Right atrium auricular region (tissue), 2 donors: ENCODE measurements around the gene CHD6. TPM values are rescaled to one million over a fixed set of nuclear protein-coding genes. Genes with fewer than 3 reads are reported as not detected.

ENCODE experiments used
- DNase-seq: peaks from one replicate; pipeline ENCODE4 v3.0.0-alpha.2; 2019; ENCODE audit warnings: low spot score
- H3K27ac ChIP-seq, 2 donors: fragments of 200-600 bp; sonication (generic); 1 replicate in 1 of 2; 2 replicates in 1 of 2; pipeline ENCODE4 v1.5.1; 2016 to 2019
- H3K27me3 ChIP-seq, 2 donors: fragments of 200-600 bp; sonication (generic); one replicate each; pipeline versions ENCODE4 v1.5.1 to v1.6.0; 2017 to 2019
- H3K36me3 ChIP-seq: fragments of 200-600 bp; sonication (generic); one replicate; pipeline ENCODE4 v1.5.1; 2016
- H3K4me1 ChIP-seq, 2 donors: fragments of 200-600 bp; sonication (generic); one replicate each; pipeline versions ENCODE4 v1.5.1 to v1.6.0; 2017 to 2019
- H3K4me3 ChIP-seq, 2 donors: fragments of 200-600 bp; sonication (generic); 1 replicate in 1 of 2; 2 replicates in 1 of 2; pipeline ENCODE4 v1.5.1; 2017 to 2019; ENCODE audit warnings: mild to moderate bottlenecking in 1 of 2, moderate library complexity in 1 of 2
- H3K9me3 ChIP-seq, 2 donors: fragments of 200-600 bp; sonication (generic); one replicate each; pipeline ENCODE4 v1.5.1; 2019
- total RNA-seq, 2 donors: library from RNA; depleted of rRNA; stranded (reverse); fragments of >200 nt; gene quantifications; one replicate each; pipeline ENCODE4 v1.1.0, GENCODE V29; 2016
- TF ChIP-seq, protein P1 (sequence below), 2 donors: fragments of 200-600 bp; sonication (generic); IDR thresholded peaks; one replicate each; pipeline ENCODE4 v1.5.1; 2019; ENCODE audit warnings: antibody characterized with exemption in 2 of 2

Gene CHD6
- total RNA-seq, 2 donors from 2014 or later, result 22.2 to 27.4 TPM

DNA sequence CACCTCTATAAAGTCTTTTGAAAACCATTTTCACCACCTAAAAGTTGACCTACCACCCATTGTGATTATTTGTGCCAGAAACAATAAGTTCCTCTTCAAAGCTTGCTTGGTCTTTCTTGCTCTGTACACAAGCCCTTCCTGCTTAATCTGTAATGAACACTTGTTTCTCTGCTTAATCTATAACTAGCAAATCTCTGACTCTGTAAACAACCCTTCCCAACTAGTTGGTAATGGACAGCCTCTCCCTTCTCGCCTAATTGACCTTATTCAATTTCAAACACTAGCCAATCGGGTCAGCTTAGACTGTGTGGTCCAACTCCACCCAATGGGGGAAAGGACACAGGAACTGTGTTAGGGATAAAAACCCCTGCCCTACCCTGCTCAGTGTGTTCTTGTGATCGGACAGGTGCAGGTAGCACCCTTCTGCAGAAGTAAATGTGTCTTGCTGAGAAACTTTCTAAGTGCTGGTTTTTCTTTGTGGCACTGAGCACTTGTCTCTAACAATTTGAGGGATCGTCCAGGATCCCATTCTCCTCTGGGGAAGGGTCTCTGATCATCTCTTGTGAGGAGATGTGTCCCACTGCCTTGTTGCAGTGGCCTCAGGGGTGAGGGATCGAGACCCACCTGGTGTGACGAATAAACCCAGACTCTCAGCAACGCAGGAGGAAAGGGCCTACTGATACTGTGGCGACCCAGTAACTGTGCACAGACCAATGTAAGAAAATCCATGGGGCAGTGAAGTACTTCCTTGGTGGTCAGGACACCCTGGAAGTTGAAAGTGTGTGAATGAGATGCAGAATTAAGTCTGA is 23.5 kb downstream of the CHD6 start:
- TF ChIP-seq, protein P1, sequence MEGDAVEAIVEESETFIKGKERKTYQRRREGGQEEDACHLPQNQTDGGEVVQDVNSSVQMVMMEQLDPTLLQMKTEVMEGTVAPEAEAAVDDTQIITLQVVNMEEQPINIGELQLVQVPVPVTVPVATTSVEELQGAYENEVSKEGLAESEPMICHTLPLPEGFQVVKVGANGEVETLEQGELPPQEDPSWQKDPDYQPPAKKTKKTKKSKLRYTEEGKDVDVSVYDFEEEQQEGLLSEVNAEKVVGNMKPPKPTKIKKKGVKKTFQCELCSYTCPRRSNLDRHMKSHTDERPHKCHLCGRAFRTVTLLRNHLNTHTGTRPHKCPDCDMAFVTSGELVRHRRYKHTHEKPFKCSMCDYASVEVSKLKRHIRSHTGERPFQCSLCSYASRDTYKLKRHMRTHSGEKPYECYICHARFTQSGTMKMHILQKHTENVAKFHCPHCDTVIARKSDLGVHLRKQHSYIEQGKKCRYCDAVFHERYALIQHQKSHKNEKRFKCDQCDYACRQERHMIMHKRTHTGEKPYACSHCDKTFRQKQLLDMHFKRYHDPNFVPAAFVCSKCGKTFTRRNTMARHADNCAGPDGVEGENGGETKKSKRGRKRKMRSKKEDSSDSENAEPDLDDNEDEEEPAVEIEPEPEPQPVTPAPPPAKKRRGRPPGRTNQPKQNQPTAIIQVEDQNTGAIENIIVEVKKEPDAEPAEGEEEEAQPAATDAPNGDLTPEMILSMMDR (IDR thresholded peaks at IDR 0.05), result no peak
- Histone ChIP-seq H3K27me3 (no peaks in the 10 kb centered on the region), H3K27ac (no peak overlapping the region), H3K4me3 (no peak overlapping the region), H3K9me3 (peaks cover 4 to 22% of the 10 kb centered on the region in 2 donors), H3K4me1 (peaks cover 0 to 3% of the 10 kb centered on the region in 2 donors), H3K36me3 (no peaks in the 10 kb centered on the region)
- DNase-seq, result no peak

DNA sequence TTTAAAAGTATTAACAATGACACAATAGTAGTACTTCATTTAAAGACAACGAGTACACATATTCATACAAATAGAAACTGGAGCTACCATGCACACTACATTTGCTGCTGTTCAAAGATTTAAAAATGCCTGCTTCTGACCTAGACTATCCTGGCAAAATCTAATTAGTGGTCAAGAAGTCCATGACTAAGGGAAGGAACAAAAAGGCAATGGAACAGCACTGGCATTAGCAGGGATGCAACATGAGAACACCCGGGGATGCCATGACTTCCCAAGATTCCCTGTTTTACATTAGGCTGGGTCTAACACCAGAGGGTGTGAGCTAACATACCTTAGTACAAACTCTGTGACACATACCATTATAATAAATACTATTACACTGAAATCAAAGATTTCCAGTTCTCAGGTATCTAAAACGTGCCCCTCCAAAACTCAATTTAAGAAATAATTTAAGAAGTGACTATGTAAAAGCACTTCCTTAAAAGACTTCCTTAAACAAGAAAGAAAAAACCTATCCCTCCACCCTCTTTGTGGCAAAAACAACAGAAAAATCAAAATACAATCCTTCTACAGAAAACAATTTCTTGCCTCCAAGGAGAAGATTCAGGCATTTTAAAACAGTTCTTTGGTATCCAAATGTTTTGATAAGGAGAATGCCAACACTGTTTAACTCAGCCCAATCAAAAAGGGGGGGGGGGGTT is 25.5 kb downstream of the CHD6 start:
- H3K4me1 ChIP-seq, result peaks cover 0 to 3% of the 10 kb centered on the region in 2 donors
- peaks cover 0 to 10% of the 10 kb centered on the region in 2 donors for H3K9me3 ChIP-seq
- no peak for DNase-seq
- no peaks in the 10 kb centered on the region for H3K27me3 ChIP-seq
- H3K4me3 ChIP-seq, result no peak overlapping the region
- H3K27ac ChIP-seq, result no peak overlapping the region
- TF ChIP-seq, protein P1 (IDR thresholded peaks at IDR 0.05), result no peak
- H3K36me3 ChIP-seq, result no peaks in the 10 kb centered on the region

DNA sequence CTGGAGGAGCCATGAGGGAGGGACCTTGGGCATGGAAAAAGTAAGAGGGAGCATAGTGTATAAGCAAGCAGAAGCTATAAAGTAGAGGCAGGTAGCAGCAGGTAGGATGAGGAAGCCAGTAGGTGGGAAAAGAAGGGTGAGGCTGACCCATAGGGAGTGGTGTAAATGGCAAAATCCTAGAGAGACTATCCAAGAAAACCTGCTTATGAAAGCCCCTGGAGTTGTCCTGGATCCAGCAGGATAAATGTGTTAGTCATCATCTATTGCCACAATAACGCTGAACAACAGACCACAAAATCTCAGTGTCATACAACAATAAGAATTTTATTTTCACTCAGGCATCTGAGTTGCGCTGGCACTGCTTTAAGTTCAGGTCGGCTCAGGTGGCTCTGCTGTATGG is 30.2 kb downstream of the CHD6 start:
- no peak overlapping the region for H3K4me3 ChIP-seq
- TF ChIP-seq, protein P1 (IDR thresholded peaks at IDR 0.05), result no peak

DNA sequence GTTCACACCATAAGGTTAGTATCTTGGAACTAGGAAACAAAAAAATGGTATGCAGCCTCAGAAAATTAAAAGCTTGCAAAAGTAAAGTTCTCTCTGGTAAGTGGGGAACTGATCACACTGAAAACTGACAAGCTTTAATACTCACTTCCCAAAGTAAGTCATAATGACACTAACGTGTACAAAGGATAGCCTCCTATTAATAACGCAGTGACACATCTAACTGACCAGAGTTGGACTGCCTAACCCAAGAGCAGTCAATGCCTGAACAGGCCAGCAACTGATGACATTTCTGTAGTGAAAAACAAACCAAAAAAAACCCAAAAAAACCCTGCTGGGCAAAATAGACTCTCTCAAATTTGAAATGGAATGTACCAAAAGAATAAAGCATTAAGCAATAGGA is 30.7 kb downstream of the CHD6 start:
- Histone ChIP-seq H3K36me3 (no peaks in the 10 kb centered on the region), H3K27ac (peak overlapping the region in 1 of 2 donors; percentile 37), H3K9me3 (peaks cover 0 to 19% of the 10 kb centered on the region in 2 donors), H3K4me1 (peaks cover 0 to 1% of the 10 kb centered on the region in 2 donors), H3K4me3 (no peak overlapping the region), H3K27me3 (no peaks in the 10 kb centered on the region)
- DNase-seq, result no peak
- TF ChIP-seq, protein P1 (IDR thresholded peaks at IDR 0.05), result no peak

More for the DNA sequence above, 30.2 kb downstream of the CHD6 start:
- Histone ChIP-seq H3K4me1 (peaks cover 0 to 3% of the 10 kb centered on the region in 2 donors), H3K27me3 (no peaks in the 10 kb centered on the region), H3K27ac (no peak overlapping the region), H3K9me3 (peaks cover 0 to 19% of the 10 kb centered on the region in 2 donors), H3K36me3 (no peaks in the 10 kb centered on the region)
- DNase-seq, result no peak

DNA sequence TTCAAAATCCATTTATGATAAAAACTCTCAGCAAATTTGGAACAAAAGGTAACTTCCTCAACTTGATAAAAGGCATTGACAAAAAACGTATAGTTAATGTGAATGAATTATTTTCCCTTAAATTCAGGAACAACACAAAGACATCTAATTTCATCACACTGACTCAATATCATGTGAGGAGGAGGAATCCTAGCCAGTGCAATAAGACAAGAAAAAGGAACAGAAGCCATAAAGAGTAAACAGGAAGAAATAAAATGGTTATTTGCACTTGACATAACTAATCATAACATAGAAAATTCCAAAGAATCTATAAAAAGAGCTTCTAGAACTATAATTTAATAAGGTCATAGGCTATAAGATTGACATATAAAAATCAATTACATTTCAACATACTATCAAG is 31.4 kb downstream of the CHD6 start:
- no peaks in the 10 kb centered on the region for H3K27me3 ChIP-seq
- peaks cover 0 to 19% of the 10 kb centered on the region in 2 donors for H3K9me3 ChIP-seq
- H3K27ac ChIP-seq, result no peak overlapping the region
- TF ChIP-seq, protein P1 (IDR thresholded peaks at IDR 0.05), result no peak
- no peak for DNase-seq
- no peak overlapping the region for H3K4me3 ChIP-seq
- H3K4me1 ChIP-seq, result no peaks in the 10 kb centered on the region
- H3K36me3 ChIP-seq, result no peaks in the 10 kb centered on the region
